GM19238 (cell line): ENCODE results near the gene TTLL9.

ENCODE experiments used
- DNase-seq: peaks from one replicate; pipeline ENCODE4 v3.0.0; 2011; ENCODE audit warnings: low spot score; ENCODE audit not compliant: insufficient read length

TTLL9 gene

DNA sequence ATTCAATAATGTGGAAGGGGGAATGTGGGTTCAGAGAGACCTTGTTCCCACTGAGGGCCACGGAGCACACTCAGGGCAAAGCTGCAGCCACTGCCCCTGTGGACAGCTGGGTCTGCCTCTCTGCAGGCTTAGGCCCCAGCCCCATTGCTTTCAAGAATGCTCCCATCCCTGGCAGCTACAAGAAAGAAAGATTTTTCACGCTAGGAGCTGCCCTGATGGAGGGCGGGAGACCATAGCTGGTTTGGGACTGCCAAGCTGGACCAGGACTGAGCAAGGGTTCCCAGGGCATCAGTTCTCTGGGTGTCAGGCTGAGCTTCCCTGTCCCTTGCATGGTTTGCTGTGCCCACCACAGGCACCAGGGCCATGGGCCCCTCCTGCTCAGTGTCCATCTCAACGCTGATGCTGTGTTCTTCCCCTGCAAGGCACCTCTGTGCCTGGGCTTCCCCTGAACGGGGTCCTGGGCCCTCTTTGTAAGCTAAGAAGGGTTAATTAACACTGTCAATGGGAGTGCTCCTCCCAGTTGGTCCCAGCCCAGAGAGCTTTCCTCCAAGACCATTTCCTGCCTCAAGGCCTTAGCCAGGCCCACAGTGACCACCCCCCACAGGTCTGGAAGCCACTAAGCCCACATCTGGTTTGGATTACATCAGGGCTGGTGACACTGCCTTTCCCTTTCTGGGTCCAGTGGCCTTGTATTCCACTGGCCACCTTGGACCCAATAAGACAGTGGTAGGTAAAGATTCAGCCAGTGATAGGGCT, 33.4 kb upstream of the TTLL9 start:
- no peak for DNase-seq

DNA sequence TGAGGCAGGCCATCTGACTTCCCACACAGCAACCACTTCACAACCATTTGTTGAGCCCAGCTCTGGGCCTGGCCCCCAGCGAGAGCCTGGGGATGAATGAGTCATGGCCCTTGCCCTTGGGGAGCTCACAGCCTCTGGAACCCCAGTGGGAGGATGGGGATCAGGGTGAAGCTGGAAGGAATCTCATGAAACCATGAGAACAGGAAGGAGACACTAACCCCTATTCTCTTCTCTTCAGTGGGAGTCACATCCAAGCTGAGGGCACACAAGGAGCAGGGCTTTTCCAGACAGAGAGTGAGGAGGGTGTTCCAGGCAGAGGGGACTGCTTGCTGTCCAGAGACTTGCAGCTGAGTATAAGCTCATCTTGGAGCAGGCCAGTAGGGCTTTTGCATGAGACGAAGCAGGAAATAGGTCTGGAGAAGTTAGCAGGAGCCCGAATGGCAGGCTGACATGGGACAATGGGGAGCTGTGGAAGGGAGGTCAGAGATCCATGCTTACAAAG, 32.5 kb upstream of the TTLL9 start:
- DNase-seq, result no peak

DNA sequence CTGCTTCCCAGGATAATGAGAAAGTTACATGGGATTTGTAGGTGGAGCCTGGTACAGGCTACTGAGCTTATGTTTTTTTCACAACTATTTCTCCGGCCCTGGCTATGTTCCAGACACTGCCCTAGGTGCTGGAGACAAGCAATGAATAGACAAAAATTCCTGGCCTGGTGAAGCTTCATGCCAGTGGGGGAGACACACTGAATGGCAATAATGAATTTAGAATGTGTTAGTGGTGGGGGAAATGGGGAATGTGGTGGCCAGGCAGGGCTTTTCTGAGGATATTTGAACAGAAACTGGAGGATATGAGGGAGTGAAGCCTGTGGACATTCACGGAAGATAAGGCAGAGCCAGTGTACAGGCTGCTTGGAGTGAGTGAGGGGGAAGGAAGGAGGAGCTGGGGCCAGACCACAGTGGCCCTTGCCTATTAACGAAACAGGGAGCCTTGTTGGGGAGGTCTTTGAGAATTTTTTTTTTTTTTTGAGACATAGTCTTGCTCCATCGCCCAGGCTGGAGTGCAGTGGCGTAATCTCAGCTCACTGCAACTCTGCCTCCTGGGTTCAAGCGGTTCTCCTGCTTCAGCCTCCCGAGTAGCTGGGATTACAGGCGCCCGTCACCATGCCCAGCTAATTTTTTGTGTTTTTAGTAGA, 31.7 kb upstream of the TTLL9 start:
- DNase-seq, result no peak

DNA sequence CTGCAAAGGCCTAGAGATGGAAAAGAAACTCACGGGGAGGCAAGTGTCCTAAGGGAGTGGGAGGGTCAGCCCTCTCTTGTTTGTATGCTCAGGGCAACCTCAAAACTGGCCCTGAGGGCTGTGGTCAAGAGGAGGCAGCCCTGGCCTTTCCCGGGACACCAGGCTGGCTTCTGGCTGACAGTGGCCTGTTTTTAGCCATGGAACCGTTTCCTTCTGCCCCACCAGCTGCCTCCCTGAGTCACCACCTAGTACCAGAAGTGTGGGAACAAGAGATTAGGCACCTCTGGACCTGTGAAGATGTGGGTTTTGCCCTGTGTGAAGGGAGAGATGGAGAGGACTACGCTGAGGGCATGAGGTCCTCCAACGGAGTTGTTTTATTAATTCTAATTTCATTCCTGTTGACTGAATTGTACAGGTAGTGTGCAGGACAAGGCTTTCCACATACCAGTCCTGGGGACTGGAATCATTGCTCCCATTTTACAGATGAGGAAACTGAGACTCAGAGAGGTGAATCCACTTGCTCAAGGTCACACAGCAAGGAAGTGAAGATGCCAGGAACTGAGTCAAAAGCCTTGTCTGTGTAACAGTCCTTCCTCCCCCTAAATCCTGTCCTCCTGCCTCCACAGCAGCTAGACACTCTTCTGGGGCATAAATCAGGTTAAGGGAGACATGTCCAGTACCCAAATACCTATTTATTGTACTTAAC, 30.5 kb upstream of the TTLL9 start:
- no peak for DNase-seq

DNA sequence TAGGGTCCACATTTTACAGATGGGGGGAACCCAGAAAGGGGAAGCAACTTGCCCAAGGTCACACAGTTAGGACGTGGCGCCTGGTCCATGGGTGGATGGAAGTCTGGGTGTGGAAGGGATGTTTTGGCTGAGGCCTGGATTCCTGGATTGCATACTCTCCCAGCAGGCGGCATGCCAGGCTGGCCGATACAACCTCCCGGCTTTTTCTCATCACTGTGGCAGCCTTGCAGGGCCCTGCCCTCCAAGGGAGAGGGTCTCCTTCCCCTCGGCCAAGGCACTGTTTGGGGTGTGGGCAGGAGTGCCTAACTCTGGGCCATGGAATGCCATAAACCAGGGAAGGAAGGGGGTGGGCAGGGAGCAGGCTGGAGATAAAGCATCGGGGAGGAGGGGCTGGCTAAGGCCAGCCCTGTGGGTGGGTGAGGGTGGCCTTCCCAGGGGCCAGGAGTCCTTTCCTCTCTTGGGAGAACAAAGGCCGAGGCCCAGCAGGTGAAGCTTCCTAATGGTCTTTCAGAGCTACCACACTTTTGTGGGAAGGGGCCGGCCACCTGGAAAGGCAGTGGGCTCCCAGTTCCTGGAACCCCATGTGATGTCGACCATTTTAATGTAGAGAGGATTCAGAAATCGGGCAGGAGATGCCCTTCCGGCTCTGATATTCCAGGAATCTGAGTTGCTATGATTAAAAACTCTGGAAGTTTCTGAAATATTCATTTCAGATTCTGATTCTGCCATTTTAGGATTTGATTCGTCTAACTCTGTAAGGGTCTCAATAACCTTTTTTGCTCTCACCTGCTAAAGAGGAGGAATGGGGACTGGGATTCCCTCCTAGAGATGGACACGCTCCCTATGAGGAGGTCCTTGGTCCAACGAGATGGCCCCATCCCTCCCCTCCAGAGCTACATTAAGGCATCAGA, 29.3 kb upstream of the TTLL9 start:
- DNase-seq, result no peak

DNA sequence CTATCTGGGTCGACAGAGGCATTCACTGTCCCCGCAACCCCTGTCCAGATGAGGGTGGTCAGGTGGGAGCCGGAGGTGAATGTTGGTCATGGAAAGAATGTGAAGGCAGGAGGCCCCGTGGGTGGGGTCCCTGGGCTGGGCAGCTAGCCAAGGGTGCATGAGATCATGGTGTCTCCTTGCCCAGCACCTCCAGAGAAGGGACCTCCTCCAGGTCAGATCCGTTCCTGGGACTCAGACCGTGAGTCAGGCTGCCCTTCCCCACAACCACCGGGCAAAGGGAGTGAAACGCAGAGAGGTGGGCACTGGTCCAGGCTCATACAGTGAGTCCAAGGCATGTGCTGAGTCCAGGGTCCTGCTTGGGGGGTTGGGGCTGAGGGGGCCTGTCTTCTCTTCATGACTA, 28.5 kb upstream of the TTLL9 start:
- DNase-seq, result no peak

DNA sequence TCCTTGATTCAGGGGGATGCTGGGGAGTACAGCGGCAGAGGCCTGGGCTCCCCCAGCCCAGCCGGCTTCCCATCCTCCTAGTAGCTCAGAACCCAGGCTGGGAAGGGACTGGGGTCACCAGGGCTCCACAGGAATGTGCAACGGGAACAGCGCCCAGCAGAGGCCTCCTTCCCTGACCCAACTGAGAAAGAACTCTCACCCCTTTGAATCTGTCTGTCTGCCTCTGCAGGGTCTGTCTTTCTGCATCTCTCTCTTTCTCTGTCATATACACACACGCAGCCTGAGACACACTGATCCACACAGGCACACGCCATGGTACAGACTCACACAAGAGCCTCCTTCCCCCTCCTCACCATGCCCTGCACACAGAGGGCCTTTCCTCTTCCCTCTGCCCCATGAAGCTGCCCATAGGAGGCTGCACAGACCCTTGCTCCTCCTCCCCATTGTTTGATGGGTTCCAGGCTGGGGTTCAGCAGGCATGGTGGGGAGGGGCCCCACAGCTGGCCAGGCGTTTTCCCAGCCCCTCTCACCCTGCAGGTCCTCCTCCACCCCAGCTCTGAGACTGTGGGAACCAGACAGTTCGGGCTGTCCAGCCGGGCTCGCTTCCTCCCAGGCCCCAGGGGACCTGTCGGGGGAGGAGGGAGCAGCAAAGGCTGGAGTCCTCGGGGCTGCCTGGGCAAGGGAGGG, 27.8 kb upstream of the TTLL9 start:
- no peak for DNase-seq

DNA sequence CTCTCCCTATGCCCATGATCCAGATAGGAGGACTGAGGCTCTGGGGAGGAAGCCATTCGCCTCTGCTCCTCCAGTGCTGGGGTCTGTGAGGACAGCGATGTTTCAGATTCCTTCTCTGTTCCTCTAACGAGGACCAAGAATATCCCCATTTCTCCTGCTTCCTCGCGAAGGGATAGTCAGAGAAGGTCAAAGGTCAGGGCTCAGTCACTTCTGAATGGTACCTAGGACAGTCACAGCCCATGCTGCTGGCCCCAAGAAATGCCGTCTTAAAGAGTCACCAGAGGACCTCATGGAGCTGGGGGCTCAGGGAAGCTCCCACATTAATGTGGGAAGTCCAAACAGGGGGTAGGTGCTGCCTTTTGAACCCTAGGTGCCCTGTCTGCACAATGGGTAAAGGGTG, 27.1 kb upstream of the TTLL9 start:
- DNase-seq, result no peak

DNA sequence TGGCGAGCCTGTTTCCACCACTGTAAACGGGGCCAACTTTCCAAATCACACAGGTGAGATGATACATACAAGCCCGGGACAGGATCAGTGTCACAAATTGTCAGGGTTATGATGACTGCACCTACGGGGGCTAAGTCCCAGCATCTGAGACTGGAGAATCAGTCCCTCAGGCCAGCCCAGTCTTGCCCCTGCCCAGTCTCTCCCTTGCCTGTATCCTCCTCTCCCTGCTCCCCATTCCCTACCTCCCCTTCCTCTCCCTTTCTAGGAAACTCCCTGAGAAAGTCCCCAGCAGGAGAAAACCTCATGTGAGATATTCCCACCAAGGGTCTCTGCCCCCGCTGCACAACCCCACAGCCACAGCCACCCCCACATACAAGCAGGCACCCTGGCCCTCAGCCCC, 26.6 kb upstream of the TTLL9 start:
- no peak for DNase-seq

DNA sequence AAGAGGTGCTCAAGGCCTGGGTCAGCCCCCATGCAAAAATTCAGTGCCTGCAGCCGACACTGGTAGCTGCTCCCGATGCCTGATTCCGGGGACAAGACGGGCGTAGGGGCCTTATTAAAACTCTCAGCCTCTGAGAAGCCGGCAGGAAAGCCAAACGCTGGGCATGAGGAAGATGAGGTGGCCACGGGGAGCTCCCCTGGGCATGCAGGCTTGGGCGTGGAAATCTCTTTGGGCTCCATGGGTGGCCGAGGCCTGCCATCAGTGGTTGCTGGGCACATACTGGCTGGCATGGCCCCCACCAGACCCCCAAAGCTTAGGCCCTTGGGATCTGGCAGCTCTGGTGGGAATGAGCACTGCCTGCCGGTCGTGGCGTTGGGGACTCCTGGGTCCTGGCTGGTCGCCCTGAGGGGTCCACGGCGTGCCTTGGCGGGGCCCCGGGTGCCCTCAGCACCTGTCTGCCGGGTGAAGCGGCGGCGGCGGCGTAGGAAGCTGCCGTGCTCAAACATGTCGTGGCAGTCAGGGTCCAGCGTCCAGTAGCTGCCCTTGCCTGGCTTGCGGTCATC, 25.6 kb upstream of the TTLL9 start:
- DNase-seq, result no peak

DNA sequence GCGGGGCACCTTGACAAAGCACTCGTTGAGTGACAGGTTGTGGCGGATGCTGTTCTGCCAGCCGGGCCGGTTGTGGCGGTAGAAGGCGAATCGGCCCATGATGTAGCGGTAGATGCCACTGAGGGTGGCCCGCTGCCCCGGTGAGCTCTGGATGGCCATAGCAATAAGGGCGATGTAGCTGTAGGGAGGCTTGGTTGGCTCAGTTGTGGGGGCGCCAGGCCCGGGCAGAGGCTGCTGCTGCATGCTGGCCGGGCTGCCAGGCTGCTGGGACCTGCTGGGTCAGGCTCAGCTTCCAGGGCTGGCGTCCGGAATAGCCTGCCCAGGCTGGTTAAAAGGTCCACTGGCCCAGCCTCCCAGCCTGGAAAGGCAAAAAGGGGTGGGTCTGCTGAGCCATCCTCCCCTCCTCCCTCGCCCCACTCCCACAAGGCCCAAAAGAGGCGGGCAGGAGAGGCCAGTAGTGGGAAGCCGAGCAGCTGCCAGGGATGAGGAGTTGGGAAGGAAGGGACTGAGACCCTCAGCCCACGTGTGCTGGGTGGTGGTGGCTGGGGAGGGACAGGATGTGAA, 25.1 kb upstream of the TTLL9 start, which contains the start of gene FOXS1:
Gene FOXS1 (minus strand): TSS at position 305 of the 564 bp plus-strand sequence. CDS start 62 bp downstream, at position 243.
- DNase-seq, result no peak

DNA sequence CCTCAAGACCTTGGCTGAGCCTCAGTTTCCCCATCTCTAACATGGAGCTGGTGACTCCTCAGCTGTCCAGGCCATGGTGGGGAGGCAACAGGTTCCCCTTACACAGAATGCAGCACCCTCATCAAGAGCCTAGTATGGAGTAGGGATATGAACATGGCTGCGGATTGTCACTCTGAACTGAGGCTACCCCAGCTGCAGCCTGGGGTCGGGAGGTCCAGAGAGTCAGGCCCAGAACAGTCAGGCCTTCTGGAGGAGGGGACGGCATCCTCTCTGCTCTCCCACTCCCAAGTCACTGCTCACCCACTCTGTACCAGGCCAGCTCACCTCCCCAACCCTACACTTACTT, 23.7 kb upstream of the TTLL9 start:
- no peak for DNase-seq

DNA sequence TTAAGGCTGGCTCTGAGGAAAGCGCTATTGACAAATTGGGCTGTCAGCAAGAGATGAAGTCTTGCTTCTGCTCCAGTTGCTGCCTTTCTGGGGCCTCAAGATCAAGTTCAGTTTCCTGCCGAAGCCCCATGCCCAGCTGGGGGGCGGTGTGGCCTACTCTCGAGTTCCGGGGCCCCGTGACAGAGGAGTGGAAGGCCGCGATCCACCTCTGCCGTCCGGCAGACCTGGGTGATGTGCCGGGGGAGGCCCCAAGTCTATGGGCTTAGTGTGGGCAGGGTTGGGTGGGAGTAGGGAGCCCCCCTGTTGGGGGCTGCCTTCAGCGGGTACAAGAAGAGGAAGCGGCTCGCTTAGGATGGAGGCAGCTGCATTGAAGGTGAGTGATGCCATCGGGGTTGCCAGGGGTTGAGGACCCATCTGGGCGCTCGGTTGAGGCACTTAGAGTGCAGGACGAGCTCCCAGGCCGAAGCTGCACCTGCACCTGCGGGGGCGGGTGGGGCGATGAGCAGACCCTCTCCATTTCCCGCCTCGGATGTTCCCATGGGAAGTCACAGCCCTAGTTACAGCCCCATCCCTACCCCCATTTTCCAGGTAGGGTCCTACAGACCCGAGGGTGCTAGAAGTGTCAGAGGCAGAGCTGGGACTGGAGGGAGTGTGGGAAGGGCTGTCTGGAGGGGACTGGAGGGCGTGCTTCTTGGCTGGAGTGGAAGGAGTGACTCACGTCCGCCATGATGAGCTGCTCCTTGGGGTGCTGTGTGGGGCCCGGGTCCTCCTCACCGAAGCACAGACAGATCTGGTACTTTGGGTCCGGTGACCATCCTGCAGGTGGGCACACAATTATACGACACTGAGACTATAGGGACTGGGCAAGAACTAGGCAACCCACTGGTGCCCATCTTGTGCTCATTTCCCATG, 22.1 kb upstream of the TTLL9 start:
- DNase-seq, result no peak

DNA sequence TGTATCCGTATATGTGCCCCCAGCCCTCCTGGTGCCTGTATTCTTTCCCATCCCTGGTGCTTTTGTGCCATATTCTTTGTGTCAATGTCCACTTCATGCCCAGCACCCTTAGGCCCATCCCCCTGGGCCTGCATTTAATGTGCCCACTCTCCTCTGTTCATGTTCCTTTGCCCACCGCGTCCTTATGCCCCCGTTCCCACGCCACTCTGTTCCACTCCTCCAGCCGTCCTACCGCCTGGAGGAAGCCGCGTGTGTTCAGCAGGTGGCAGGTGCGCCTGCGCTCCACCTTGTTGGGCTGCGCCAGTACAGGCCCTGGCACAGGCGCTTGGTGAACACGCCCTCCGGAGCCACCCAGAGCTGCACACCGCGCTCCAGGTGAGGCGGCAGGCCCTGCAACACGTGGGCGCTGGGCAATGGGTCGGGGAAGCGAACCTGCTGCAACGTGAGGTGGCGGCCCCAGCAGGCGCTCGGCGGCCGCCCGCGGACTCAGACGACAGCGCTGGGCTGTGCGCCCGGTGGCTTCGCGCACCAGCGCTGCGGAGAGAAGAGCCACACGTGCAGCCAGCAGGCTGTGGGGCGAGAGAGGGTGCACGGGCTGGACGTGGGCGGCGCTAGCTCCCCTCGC, 21.0 kb upstream of the TTLL9 start:
- no peak for DNase-seq

DNA sequence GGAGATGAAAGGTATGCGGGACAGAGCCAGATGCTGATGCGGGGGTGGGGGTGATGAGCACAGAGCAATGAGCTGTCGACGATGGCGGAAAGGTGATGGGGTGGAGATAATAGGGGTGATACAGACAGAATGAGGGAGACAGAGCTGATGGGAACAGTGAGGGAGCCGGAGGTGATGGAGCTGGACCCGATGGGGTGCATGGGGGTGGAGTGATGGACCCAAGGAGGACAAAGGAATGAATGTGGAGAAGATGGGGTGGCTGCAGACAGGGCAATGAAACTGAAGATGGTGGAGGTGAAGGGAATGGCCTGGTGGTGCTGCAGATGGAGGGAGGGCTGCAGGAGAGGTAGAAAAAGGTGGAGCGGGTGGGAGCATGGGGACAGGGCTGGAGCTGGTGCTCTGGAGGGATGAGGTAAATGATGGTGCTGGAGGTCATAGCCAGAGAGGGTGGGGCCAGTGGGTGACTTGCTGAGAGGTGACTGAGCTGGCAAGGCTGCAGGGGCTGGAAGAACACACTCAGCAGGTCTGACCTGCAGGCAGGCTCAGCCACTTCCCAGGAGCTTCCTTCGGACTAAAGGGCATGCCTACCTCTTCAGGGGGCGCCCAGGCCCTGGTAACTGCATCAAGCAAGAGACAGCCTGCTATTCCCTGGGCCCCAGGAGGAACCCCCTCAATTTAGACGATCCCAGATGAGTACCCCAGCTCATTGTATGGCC, 19.0 kb upstream of the TTLL9 start:
- DNase-seq, result no peak

DNA sequence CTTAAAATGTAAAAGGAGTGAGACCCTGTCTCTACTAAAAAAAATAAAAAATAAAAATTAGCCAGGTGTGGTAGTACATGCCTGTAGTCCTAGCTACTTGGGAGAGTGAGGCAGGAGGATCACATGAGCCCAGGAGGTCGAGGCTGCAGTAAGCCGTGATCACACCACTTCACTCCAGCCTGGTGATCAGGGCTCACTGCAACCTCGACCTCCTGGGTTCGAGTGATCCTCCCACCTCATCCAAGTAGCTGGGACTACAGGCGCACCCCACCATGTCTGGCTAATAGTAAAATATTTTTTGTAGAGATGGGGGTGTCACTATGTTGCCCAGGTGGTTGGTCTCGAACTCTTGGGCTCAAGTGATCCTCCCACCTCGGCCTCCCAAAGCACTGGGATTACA, 17.0 kb upstream of the TTLL9 start:
- DNase-seq, result no peak

DNA sequence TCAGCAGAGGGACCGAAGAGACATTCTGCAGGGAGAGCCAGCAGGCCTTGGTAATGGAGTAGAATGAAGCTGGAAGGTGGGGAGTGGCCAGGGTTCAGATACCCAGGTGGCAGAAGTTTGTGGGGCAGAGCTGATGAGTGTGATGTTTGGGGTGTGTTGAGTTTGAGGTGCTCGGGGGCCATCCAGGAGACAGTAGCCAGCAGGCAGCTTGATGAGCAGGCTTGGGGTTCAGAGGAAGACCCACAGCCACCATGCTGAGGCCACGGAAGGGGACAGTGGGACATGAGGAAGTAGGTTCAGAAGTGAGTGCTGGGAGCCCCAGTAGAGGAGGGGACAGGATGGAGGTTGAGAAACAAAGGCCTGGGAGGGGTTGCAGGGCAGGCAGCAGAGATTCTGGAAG, 13.9 kb upstream of the TTLL9 start:
- DNase-seq, result no peak
